Measurements from ENCODE around the gene DDO. TPM values are rescaled to one million over a fixed set of nuclear protein-coding genes. Genes with fewer than 3 reads are reported as not detected.

DDO gene
- polyA plus RNA-seq, 1 donor, result 0.95 TPM

GRCh38 chr6:110345025-110345424, 70.3 kb downstream of the DDO start:
- no peak for DNase-seq (ENCODE audit: low read depth)

GRCh38 chr6:110342759-110343158, 72.6 kb downstream of the DDO start:
- no peak for DNase-seq (ENCODE audit: low read depth)

Other genes starting within 250 kb of the DDO start
- 8.1 TPM for gene WASF1, start 235.9 kb downstream of the DDO start, polyA plus RNA-seq (ENCODE audit: insufficient read length)
- 12.6 TPM for gene CDC40, start 235.1 kb downstream of the DDO start, polyA plus RNA-seq (ENCODE audit: insufficient read length)
- 0.37 TPM for gene METTL24, start 57.2 kb downstream of the DDO start, polyA plus RNA-seq (ENCODE audit: insufficient read length)
- 0.06 TPM for gene SLC22A16, start 61.0 kb upstream of the DDO start, polyA plus RNA-seq (ENCODE audit: insufficient read length)

All from forelimb muscle (tissue), 1 donor.